G401.6 (cell line): ENCODE measurements around the gene EIF2B5.

ENCODE experiments used
- FAIRE-seq: peaks from 2 replicates; lab custom pipeline; 2012; peaks lifted over from hg19 to GRCh38; lab: Jason Lieb, UNC

Gene EIF2B5

DNA sequence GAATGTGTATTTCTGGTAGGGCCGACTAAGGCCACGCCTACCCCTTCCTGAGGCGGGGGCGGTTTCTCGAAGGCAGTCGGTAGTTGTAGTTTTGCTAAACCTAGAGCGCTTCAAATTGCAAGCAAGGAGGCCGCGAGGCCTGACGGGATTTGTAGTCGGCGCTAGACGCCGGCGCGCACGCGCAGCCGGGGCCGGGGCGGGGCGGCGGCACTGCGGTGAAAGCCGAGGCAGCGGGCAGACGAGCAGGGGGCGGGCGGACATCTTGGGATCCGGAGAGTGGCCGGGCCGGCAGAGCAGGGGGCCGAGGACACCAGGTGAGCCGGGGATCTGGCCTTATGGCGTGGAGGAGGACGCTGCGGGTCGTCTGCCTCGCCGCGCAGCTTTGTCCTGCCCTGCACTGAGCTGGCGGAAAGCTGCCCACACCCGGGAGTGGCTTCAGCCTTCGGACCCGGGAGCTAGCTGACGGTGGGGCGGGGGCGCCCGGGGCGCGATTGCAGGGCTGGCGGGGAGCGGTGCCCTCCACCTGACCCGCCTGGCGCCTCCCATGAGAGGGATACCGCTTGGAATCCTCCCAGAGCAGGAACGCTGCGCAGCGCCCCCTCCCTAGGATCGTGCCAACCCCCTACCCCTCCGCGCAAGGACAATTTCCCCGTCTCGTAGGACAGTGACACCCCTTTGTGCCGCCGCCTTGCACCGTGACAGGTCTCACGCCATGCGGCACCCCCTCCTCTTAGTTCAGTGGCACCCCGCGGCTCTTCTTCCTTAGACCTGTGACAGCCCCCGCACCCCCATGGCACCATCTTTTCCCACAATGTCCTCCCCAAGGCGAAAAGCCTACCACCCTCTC lies 39.7 kb downstream of the EIF2B5 start, which contains the start of gene AP2M1:
AP2M1 (plus strand) TSS at position 210 of the 847 bp plus-strand sequence. CDS start 2,139 bp downstream, outside the sequence.
- FAIRE-seq, result no peak

DNA sequence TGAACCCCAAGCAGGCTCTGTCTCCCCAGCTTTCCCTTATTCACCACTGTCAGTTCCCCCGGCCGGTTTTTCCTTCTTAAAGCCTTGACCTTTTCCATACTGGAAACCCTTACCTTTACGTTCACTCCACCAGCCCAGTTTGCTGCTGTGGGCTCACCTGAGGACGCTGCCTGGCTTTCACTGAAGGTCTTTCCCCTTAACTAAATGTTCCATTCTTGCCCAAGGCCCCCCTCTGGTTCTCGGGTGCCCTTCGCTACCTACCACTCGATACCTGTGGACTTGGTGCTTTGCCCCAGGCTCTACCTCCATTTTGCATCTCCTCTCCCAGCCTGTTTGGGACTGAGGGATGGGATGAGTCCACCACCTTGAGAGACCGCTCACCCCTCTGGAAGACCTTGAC lies 40.3 kb downstream of the EIF2B5 start:
- no peak for FAIRE-seq

DNA sequence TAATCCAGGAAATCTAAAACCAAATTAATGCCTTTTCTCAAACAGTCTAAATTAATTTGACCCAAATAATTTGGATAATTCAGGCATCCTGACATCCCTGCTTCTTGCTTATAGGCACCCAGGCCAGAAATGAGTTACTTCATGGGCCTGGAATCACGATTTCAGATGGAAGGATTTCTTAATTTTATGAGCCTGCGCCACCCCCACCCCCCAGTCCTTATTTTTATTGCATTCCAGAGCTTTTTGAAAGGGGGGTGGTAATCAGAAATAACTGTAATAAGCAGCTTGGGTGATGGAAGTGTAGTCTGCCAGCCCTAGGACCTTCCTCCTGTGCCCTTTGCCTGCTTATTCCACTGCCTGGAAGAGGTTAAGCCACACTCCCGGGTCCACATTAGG lies 40.8 kb downstream of the EIF2B5 start:
- no peak for FAIRE-seq

DNA sequence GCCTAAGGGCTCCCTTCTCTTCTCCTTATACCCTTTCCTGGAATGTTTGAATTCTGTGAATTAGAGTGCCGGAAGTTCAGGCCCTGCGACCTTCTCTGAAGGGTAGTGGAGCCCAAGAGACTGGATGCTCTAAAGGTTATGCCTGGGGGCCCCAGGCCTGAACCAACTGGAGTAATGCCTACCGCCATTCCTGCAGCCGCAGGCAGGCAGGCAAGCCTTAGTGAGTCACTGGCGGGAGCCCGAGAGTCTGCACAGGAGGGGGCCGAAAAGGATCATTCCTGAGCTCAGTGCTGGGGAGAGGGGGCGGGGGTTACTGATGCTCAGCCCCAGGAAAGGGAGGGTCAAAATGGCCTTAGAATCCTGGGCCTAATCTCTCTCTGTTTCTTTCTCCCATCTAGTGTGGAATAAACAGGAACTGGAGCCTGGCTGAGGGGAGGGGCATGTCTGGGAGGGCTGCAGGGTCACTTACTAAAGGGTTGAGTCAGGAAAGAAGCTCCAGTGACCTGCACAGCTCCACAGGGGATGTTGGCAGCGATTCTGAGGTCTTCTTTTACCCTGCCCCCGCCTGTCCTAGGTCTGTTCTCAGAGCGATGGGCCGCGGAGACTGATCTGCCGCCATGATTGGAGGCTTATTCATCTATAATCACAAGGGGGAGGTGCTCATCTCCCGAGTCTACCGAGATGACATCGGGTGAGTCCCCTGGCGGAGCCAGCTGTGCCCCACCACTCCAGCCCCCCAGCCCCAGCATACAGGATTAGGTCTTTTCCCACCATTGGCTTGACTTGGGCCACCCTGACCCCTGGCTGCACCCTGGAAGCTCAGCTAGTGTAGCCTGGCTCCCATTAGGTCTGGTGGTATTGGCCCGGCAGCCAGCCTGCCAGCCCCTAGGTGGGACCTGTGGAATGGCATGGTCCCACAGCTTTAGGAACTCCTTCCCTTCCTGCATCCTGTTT lies 41.5 kb downstream of the EIF2B5 start:
- no peak for FAIRE-seq

DNA sequence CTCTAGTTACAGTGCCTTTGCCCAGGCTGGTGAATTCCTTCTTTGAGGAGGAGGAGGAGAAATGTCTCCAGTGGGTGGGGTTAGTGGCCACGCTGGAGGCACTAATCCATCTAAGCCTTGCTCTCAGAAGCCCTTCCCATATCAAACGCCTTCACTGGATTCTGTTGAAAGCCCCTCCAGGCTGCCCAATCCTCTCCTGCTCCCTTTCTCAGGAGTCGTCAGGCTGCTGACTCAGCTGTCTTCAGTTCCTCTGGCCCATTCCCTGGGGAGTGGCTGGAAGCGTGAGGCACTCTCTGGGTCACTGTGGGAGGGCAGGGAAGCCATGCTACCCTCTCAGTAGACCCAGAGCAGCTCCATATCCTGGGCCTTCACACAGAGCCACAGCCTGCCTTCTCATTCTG lies 42.2 kb downstream of the EIF2B5 start:
- no peak for FAIRE-seq

DNA sequence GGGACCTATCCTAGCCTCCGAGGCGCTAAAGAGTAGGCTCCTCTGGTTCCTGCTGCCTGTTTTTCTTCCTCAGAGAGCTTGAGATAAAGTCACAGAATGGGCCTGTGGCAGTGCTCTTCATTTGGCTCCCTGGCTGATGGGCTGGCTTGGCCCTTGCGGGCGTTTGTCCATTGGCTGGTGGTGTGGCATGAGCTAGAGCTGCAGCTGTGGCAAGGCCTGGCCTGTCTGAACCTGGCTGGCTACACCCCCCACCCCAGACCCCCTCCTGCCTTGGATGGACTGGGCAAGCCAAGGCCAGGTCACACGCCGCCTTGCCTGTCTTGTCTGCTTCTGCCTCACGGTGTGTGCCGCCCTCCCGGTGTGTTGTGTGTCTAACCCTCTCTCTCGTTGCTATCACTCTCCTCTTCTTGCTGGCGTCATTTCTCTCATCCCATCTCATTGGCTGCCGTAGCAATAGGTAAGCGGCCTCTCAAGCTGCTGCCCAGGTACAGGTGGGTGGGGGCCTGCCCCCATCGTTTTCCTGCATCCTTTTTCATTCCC lies 42.7 kb downstream of the EIF2B5 start:
- FAIRE-seq, result no peak

DNA sequence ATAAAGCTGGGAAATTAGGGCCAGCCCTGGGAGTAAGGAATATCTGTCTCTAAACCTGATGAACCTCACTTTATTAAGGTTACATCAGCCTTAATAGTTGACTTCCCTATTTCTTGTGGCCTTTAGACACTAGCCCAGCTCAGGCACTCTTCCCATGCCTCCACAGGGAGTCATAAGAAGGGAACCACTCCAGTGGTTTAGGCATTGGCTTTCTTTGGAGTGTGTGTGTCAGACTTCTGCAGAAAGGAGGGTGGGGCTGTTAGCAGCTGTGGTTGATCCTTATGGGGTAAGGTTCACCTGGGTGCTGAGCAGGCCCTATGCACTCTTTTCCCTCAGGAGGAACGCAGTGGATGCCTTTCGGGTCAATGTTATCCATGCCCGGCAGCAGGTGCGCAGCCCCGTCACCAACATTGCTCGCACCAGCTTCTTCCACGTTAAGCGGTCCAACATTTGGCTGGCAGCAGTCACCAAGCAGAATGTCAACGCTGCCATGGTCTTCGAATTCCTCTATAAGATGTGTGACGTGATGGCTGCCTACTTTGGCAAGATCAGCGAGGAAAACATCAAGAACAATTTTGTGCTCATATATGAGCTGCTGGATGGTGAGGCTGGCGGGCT lies 43.5 kb downstream of the EIF2B5 start:
- no peak for FAIRE-seq

DNA sequence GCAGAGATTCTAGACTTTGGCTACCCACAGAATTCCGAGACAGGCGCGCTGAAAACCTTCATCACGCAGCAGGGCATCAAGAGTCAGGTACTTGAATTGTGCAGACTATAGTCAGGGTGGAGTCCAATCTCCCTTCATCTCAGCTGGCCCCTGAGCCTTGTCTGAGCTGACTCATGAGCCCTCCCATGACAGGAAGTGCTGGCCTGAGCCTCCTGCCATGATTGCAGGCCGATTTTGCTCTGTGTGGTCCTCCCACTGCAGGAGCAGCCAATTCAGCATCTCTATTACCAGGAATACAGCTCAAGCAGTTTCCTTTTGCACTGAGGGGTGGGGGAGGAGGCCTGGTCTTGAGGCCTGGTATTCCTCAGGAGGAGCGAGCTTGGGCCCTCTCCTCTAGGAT lies 45.0 kb downstream of the EIF2B5 start:
- no peak for FAIRE-seq

DNA sequence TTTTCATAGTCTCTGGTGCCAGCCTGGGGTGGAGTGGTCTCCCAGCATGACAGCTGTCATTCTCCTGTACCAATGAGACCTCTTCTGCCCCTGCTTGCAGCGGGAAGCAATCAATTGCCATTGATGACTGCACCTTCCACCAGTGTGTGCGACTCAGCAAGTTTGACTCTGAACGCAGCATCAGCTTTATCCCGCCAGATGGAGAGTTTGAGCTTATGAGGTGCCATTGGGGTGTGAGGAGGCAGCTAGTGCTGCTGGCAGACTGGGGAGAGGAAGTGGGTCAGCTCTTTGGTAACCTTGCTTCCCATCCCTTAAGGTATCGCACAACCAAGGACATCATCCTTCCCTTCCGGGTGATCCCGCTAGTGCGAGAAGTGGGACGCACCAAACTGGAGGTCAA lies 46.4 kb downstream of the EIF2B5 start:
- FAIRE-seq, result no peak

DNA sequence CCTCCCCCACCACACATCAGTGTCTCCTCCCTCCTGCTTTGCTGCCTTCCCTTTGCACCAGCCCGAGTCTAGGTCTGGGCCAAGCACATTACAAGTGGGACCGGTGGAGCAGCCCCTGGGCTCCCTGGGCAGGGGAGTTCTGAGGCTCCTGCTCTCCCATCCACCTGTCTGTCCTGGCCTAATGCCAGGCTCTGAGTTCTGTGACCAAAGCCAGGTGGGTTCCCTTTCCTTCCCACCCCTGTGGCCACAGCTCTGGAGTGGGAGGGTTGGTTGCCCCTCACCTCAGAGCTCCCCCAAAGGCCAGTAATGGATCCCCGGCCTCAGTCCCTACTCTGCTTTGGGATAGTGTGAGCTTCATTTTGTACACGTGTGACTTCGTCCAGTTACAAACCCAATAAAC lies 48.5 kb downstream of the EIF2B5 start:
- no peak for FAIRE-seq

DNA sequence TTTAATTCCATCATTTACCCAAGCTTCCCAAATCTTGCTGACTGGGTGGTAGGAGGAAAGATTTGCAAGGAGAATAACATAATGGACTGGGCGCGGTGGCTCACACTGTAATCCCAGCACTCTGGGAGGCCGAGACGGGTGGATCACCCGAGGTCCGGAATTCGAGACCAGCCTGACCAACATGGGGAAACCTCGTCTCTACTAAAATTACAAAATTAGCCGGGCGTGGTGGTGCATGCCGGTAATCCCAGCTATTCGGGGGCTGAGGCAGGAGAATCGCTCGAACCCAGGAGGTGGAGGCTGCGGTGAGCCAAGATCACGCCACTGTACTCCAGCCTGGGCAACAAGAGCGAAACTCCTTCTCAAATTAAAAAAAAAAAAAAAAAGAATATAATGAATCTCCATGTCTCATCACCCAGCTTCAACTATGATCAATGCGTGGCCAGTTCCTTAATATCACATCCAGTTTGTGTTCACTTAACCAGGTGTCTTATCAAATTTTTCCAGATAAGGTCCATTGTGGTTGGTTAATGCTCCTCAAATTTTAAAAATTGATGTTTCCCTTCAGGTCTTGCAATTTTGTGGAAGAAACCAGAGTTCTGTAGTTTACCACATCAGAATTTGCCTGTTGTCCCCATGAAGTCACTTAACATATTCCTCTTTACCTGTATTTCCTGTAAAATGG lies 49.5 kb downstream of the EIF2B5 start:
- FAIRE-seq, result no peak

DNA sequence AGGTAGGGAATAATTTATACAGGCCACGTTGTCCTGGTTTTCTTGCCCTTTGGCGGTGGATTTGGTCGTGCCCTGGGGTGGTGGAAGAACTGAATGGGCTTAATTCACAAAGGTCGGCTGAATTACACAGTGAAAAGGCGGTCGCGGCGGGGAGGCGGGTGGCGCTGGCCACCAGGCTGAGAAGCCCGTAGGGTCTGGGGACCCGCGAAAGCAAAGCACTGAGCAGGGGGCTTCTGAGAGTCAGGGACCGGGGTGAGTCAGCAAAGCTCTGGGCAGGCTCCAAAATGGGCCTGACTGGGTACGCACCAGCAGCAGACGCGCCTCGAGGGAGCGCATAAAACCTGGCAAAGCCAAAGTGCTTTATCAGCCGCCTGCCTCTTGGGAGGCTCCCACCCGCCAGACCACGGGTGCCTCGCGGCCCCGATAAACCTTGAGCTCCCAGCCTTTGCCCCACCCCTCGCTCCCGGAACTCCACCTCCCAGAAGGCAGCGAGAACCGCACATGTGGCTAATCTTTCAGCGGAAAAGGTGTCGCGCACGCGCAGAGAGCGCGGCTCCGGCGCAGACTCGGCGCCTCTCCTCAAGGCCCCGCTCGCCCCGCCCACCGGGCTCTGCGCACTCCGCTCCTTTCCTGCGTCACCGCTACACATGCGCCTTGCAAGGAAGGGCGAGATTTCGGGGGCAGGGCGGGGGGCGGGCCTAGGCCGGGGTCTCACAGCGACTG lies 50.5 kb downstream of the EIF2B5 start:
- peak; percentile 94 for FAIRE-seq

DNA sequence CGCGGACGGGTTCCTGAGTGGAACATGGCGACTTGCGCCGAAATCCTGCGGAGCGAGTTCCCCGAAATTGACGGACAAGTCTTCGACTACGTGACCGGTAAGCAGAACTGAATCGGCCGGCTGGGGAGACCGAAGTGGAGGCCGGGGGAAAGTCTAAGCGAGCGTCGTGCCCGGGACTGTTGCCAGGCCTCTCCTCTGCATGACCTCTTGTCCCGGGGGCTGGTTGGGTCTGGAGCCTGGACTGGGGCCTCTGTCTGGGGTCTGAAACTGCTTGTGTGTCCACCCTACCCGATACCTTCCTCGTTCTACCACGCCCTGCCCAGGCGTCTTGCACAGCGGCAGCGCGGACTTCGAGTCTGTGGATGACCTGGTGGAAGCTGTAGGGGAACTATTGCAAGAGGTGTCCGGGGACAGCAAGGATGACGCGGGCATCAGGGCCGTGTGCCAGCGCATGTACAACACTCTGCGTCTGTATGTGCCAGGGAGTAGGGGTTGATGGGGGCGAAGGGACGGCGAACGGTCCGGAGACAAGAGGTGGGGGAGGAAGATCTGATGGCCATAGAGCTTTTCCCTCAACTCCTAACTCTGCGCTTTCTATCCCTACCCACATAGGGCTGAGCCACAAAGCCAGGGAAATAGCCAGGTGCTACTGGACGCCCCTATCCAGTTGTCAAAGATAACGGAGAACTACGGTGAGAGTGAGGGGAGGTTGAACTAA lies 51.2 kb downstream of the EIF2B5 start, which contains the start of gene ABCF3:
ABCF3 (plus strand) TSS at position 16 of the 718 bp plus-strand sequence; CDS start at position 25, 9 bp downstream.
- FAIRE-seq, result no peak

DNA sequence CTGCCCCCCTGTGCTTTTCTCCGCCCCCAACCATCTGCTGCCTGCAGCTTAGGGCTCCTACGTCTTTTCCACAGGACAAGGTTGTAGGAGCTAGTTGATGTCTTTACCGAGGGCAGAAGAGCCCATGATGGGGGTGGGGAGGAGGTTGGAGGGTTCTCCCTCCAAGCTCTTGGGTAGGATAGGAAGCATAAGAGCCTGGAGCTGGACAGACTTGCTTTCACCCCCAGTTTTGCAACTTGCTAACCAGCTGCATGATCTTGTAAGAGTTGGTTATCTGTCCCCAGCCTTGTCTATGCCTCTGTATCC lies 51.7 kb downstream of the EIF2B5 start:
- no peak for FAIRE-seq

DNA sequence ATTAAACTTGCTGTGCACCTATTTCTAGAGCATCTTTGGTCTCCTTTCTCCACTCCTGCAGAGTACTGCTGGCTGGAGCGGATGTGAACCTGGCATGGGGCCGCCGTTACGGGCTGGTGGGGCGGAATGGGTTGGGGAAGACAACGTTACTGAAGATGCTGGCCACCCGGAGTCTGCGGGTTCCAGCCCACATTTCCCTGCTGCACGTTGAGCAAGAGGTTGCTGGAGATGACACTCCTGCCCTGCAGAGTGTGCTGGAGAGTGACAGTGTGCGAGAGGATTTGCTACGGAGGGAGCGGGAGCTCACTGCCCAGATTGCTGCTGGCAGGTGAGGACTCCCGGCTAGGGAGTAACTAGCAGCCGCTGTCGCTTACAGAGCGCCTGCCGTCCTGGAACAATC lies 52.9 kb downstream of the EIF2B5 start:
- FAIRE-seq, result no peak

DNA sequence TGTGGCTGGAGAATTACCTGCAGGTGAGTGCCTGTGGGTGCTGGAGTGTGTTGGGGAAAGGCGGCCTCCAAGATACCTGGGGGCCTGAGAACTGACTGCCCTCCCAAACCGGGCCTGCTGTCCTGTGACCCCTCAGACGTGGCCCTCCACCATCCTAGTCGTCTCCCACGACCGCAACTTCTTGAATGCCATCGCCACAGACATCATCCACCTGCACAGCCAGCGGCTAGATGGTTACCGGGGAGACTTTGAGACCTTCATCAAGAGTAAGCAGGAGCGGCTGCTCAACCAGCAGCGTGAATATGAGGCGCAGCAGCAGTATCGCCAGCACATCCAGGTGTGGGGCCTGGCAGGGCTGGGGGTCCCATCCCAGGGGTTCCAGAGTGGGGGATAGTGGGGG lies 54.3 kb downstream of the EIF2B5 start:
- FAIRE-seq, result no peak

DNA sequence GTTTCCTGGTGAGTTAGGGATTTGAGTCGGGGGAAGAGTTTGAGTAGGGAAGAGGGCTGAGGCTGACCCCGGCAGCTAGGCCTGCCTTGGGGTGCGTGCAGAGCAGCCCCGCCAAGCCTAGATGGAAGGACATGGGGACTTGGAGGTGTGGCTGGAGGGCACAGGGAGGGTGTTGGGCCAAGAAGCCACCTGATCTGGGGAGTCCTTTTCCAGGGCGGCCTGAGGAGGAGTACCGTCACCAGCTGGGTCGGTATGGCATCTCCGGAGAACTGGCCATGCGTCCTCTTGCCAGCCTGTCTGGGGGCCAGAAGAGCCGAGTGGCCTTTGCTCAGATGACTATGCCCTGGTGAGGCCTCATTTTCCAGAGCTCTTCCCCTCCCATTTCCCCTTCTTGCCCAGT lies 57.7 kb downstream of the EIF2B5 start:
- no peak for FAIRE-seq

DNA sequence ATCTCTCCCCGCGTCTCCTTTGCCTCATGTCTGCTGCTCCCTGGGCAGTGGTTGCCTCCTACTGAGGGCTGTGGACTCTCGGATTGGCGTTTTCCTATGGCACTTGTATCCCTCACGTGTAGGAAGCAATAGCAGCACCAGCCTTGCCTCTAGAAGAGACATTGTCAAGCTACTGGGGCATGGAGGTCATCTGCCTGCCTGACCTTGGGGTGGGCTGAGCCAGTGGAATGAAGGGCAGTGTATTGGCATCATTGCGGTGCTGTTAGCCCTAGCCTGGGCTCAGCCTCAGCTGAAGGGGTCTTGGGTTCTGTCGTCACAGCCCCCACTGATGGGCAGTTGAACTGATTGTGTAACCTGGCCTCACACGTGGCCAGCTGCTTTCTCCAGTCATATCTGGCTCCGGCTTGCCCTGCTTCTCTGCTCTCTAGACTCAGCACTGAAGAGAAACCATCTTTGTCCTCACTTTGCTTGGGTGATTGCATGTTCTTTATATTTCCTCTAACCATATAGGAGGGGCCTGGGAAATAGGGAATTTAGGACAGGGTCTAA lies 58.9 kb downstream of the EIF2B5 start:
- no peak for FAIRE-seq
